IMR-90 (cell line): ENCODE measurements around the gene RIOX2.

Source experiments
- CTCF ChIP-seq: conservative IDR thresholded peaks from 2 replicates; pipeline ENCODE4 v1.5.1; 2012; ENCODE audit warnings: mild to moderate bottlenecking, low read depth, low read length, improper control_type of control experiment
- MXI1 ChIP-seq: IDR thresholded peaks from 2 replicates; pipeline ENCODE4 v1.6.1; 2012; ENCODE audit warnings: low read depth, mild to moderate bottlenecking, low read length, moderate library complexity, borderline replicate concordance
- NFE2L2 ChIP-seq: fragments of 150-350 bp; IDR thresholded peaks from 2 replicates; pipeline ENCODE4 v1.6.1; 2016; ENCODE audit warnings: low read depth, mild to moderate bottlenecking, low read length
- SMC3 ChIP-seq: fragments of 150-350 bp; IDR thresholded peaks from 2 replicates; pipeline ENCODE4 v1.6.1; 2016; ENCODE audit warnings: low read depth, mild to moderate bottlenecking, antibody characterized with exemption, low read length, moderate library complexity
- USF2 ChIP-seq: fragments of 150-350 bp; IDR thresholded peaks from 2 replicates; pipeline ENCODE4 v1.6.1; 2017; ENCODE audit warnings: mild to moderate bottlenecking, antibody characterized with exemption, low read length, low read depth

- TF ChIP-seq CTCF, result no peak
- TF ChIP-seq MXI1, result no peak
- no peak for TF ChIP-seq SMC3
- TF ChIP-seq USF2, result no peak
- TF ChIP-seq NFE2L2, result no peak
Measured at GRCh38 chr3:97970956-97971620, 1.1 kb downstream of the RIOX2 start.
